Mesenteric fat pad (tissue), 1 donor: Measurements from ENCODE around the gene MGAT4A. TPM values are rescaled to one million over a fixed set of nuclear protein-coding genes. Genes with fewer than 3 reads are reported as not detected.
"Not testable (repeated sequence)": the region's sequence is repeated elsewhere in the genome, so short reads cannot be mapped to it uniquely, and the experiment has no call there.

Source experiments
- DNase-seq: peaks from one replicate; pipeline ENCODE4 v3.0.0-alpha.2; 2020; ENCODE audit warnings: low spot score
- total RNA-seq: library from RNA; stranded (reverse); fragmentation: NEBNext Ultra II Directional; extraction: Animal tissue kit (Norgen Biotek cat#: 25700); gene quantifications from one replicate; pipeline ENCODE4 v1.2.1, GENCODE V29; 2021
- donor health status: DM: yes; HTN: yes; CAD: no.

Gene MGAT4A
- total RNA-seq, 1 donor from 2014 or later = 50.6 TPM

GRCh38 chr2:98608116-98608961 lies 122.6 kb downstream of the MGAT4A start, which contains the start of the genes COA5 and UNC50:
Gene COA5, minus strand, starts transcription at chr2:98608512. Its CDS starts 107 bp downstream, at chr2:98608405.
Gene UNC50, plus strand, starts transcription at chr2:98608589. Its CDS starts 1,171 bp downstream, at chr2:98609760.
- peak; percentile 98 for DNase-seq

GRCh38 chr2:98607741-98608115 lies 123.2 kb downstream of the MGAT4A start:
- DNase-seq = no peak

GRCh38 chr2:98607104-98607503 lies 123.8 kb downstream of the MGAT4A start:
- no peak for DNase-seq

- DNase-seq = no peak
Observed at GRCh38 chr2:98606431-98606830, 124.5 kb downstream of the MGAT4A start.

GRCh38 chr2:98605076-98605475 lies 125.9 kb downstream of the MGAT4A start:
- DNase-seq = no peak

- no peak for DNase-seq
Observed at GRCh38 chr2:98604547-98604946, 126.4 kb downstream of the MGAT4A start.

- DNase-seq = no peak
Observed at GRCh38 chr2:98601532-98602132, 129.3 kb downstream of the MGAT4A start.

GRCh38 chr2:98598781-98599428 lies 132.0 kb downstream of the MGAT4A start:
- no peak for DNase-seq

GRCh38 chr2:98594665-98595064 lies 136.3 kb downstream of the MGAT4A start:
- DNase-seq = not testable (repeated sequence)

- DNase-seq = no peak
Observed at GRCh38 chr2:98592565-98592964, 138.4 kb downstream of the MGAT4A start.

- no peak for DNase-seq
Observed at GRCh38 chr2:98589489-98589888, 141.4 kb downstream of the MGAT4A start.

GRCh38 chr2:98588880-98589431 lies 142.0 kb downstream of the MGAT4A start:
- DNase-seq = no peak

- DNase-seq = no peak
Observed at GRCh38 chr2:98586551-98587140, 144.3 kb downstream of the MGAT4A start.

GRCh38 chr2:98585386-98585785 lies 145.5 kb downstream of the MGAT4A start:
- DNase-seq = no peak

GRCh38 chr2:98583816-98584618 lies 146.9 kb downstream of the MGAT4A start:
- no peak for DNase-seq

- no peak for DNase-seq
Observed at GRCh38 chr2:98583276-98583675, 147.7 kb downstream of the MGAT4A start.

- DNase-seq = no peak
Observed at GRCh38 chr2:98582523-98582922, 148.4 kb downstream of the MGAT4A start.

- DNase-seq = no peak
Observed at GRCh38 chr2:98580656-98581284, 150.2 kb downstream of the MGAT4A start.

GRCh38 chr2:98579926-98580325 lies 151.0 kb downstream of the MGAT4A start:
- DNase-seq = no peak

GRCh38 chr2:98578231-98578630 lies 152.7 kb downstream of the MGAT4A start:
- no peak for DNase-seq
